Activated CD8-positive, alpha-beta memory T cell treated with anti-CD3 and anti-CD28 coated beads for 1 hour (primary cell): ENCODE measurements around the gene CDH8.

Experiments used
- DNase-seq, 2 donors: peaks; one replicate each; pipeline ENCODE4 v3.0.0-alpha.2; 2020; ENCODE audit warnings: low read depth in 1 of 2; ENCODE audit errors: extremely low read depth in 1 of 2

Gene CDH8

GRCh38 chr16:62034231-62035114 is 1.8 kb downstream of the CDH8 start:
- no peak for DNase-seq

DNA sequence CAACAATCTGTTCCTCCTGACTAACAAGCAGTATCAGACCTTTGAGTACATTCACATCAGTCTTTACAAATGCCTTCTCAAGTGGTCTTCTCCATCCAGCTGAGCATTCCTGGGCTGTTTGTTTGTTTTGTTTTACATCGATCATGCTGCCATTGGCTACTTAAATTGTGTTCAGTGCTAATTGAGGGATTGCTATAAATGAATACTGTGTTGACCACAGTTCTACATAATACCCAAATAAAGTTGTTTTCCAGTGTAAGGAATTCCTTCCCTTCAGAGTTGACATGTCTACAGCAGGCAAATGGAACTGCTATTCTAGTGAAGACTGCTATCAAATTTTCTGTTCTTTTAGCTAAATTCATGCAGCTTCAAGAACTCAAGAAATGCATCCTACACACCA is 3.2 kb downstream of the CDH8 start:
- DNase-seq = no peak

GRCh38 chr16:62029947-62030346 is 6.3 kb downstream of the CDH8 start:
- DNase-seq = no peak

GRCh38 chr16:62022688-62023087 is 13.6 kb downstream of the CDH8 start:
- no peak for DNase-seq

DNA sequence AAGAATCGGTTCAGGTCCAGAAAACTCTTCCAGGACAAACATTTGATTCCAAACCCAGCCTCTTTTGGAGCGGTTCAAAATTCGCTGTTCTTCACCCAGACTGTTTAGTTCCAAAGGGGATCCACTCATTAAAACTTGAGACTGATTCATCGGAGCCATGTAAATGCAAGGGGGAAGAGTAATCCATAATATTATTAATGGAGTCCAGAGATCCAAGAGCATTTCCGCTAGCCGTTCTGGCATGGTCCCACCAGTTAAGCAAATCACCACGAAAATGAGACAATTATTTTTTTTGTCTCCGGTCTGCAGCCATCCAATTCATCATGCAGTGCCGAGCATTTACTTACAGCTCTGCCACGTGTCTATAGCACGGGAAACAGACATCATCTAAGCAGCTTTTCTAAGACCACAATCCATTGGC is 15.1 kb downstream of the CDH8 start:
- no peak for DNase-seq

DNA sequence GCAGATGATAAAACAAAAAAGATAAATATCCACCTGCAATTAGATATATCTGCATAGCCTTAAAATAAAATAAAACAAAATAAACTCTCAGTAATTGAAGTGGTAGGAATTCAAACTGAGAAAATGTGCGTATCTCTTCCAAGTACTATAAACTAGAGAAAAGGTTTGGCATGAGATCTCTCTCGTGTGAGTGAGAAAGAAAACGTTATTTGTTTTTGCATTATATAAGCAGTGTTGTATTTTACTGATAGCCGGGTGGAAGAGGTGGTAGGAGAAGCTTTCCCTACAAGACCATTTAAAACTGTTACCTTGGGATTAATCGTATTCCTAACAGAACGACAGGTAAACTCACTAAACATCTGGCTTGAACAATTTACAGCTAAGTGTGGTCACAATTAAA is 15.6 kb downstream of the CDH8 start:
- DNase-seq = no peak

GRCh38 chr16:62019851-62020250 is 16.4 kb downstream of the CDH8 start:
- no peak for DNase-seq

GRCh38 chr16:62018301-62019060 is 17.8 kb downstream of the CDH8 start:
- no peak for DNase-seq

DNA sequence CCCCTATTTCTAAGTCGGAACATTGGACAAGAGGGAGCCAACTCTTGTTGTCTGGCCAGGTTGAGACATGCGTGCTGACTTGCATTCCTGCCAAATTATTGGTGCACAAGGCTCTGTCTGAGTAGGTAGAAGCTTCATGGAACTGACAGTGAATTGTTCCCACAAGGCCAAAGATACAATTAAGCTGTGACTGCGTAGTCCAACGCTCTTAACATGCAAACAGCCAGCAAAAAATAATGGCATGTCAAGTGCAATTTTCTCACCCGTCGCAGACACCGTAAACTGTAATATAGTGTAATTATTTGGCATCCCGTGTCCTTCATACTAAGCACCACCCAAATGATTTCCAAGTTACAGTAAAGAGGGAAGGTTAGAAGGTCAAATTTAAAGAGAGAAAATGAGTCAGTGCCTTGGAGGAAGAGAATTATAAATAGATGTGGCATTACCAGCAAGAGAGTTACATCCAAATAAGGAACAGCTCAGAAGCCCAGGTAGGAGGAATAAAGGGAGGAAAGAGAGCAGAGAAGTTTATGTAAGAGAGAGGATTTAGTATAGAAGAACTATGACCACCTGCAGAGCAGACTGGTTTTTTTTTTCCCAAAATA is 21.8 kb downstream of the CDH8 start:
- DNase-seq = no peak

DNA sequence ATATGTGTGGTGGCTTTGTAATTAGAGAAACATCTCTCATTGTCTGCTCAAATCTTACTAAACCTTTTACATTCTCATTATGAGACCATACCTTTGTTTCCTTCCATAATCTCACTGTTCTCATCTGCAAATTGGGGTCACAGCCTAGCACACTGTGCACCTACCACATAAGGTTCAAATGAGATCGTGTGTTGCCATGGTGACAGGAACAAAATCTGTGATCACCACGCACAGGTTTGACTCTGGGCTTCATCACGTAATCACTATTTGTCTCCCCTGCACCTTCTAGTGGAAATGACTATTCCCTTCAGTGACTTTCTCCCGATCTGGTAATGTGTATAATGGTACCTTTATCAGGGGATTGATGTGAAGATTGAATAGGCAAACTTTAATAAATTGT is 26.1 kb downstream of the CDH8 start:
- no peak for DNase-seq

GRCh38 chr16:61998460-61998859 is 37.8 kb downstream of the CDH8 start:
- DNase-seq = no peak

- no peak for DNase-seq
Measured at GRCh38 chr16:61993108-61993507, 43.1 kb downstream of the CDH8 start.

DNA sequence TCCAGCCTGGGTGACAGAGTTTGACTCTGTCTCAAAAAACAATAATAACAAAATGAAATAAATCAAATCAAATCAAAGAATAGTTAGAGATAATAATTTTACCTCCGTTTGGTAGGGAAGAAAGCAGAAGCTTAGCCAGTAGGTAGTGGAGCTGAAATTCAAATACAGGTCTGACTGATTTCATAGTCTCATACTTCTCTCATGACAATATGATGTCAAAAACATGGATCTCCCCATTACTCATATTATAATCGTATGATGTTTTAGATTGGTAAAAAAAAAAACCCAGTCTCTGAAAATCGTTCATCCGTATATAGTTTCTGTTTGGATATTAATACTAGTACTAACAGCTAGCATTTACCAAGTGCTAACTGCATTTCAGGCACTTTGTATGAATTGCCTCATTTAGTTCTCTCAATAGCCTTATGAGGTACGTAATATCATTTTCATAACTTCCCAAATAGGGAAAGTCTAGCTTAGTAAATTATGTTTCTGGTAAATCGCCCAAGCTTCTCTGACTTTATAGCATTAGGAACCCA is 48.7 kb downstream of the CDH8 start:
- DNase-seq = no peak

DNA sequence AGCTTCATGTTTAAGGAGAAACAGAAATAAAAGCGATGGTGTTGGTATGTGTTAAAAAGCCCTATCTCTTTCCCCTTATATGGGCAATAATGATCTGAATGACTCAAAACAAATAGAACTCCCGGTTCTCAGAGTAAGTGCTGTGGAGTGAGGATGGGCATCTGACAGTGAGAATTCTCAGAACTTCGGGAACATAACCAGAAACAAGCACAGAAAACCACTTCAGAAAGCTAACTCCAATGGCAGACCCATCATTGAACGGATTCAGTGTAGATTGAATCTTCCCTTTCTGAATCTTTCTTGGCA is 67.2 kb downstream of the CDH8 start:
- DNase-seq = no peak

DNA sequence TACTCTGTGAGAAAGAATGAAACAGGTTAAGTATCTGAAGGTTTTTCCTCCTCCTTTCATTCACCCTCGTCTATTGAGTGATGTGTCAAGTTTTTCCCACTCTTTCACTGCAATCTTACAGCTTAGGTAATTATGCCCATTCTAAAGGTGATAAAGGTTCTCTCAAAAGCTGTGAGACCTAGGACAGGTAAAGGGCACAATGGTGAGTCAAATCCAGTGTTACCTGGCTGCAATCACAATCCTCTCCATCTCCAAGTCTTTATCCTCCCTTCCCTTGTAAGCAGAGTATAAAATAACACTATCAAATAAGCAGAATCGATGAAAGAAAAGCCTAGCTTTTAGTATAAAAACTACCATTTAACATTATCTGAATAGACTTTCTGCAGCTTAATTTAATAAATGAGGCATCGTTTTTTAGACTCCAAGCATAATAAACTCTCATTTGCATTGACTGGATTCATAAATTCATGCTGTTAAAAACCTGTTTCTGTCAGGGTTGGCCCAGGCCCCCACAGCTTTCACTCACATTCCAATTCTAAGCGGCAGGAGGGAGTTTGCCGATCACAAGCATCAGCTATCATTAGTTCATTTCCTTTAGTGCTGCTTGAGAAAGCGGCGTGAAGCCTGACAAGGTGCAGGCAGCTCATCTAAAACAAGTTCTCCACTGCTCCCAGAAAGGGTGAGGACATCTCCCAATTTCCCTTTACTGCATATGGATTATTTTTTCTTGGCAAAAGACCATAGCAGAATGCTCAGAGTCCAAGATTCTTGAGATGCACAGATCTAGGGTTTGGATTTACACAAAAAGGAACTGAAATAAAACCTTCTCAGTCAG is 67.8 kb downstream of the CDH8 start:
- no peak for DNase-seq

GRCh38 chr16:61957075-61957855 is 79.0 kb downstream of the CDH8 start:
- no peak for DNase-seq

DNA sequence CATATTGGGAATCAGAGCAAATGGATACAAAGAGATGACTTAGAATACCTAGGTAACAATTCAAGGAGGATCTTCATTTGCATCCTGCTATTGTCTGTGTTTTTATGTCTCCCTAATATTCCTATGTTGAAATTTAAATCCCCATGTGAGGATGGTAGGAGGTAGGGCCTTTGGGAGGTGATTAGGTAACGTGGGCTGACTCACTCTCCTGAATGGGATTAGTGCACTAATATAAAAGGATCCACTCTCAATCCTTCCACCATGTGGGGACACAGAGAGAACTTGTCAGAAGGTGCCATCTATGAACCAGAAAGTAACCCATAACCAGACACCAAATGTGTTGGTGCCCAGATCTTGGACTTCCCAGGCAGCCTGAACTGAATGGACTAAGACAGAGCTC is 83.4 kb downstream of the CDH8 start:
- DNase-seq = no peak

DNA sequence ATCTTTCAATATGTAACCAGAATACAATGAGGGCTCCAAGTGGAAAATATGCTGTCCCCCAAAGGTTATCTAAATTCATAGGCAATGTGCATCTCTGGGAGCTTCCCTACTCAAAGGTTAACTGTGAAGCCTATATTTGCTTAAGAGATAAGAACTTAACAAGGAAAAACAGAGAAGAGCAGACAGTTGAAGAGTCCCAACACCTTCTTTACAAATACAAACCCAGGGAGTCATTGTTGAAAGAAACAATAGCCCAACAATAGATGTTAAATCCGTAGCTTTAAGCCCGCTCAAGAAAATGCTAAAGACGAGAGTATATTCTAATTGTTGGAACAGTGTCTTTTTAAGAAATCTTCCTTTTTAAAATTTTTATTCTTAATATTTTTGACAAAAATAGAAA is 87.8 kb downstream of the CDH8 start:
- no peak for DNase-seq

DNA sequence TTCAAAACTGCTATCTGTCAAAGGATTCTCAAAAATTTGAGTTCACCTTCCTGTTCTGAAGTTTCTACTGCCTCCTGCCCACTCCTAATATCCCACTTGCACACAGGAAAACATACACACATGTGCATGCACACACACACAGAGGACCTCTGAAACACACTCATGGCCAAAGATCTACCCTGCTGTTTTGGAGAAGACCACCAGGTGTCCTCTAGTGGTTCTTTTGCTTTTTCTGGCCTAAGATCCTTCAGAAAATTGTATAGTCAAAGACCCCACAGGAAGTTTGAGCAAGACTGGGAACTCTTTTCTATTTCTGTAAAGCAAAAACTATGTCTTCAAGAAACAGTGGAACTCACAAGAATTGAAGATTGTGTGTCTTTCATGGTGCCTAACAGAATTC is 90.2 kb downstream of the CDH8 start:
- DNase-seq = no peak

GRCh38 chr16:61945511-61945910 is 90.7 kb downstream of the CDH8 start:
- DNase-seq = no peak
